CD4-positive, alpha-beta T cell treated with Interleukin-6 for 4 hours (primary cell): Measurements from ENCODE around the gene RPS15.
A peak's percentile ranks its signal among the peaks of the same experiment; 100 is the strongest.
"Not testable (repeated sequence)": the region's sequence is repeated elsewhere in the genome, so short reads cannot be mapped to it uniquely, and the experiment has no call there.

Source experiments
- DNase-seq: peaks from one replicate; pipeline ENCODE4 v3.0.0-alpha.2; 2020; ENCODE audit warnings: mixed read lengths

RPS15 gene

GRCh38 chr19:1471010-1471514 is 32.9 kb downstream of the RPS15 start:
- peak; percentile 40 for DNase-seq

DNA sequence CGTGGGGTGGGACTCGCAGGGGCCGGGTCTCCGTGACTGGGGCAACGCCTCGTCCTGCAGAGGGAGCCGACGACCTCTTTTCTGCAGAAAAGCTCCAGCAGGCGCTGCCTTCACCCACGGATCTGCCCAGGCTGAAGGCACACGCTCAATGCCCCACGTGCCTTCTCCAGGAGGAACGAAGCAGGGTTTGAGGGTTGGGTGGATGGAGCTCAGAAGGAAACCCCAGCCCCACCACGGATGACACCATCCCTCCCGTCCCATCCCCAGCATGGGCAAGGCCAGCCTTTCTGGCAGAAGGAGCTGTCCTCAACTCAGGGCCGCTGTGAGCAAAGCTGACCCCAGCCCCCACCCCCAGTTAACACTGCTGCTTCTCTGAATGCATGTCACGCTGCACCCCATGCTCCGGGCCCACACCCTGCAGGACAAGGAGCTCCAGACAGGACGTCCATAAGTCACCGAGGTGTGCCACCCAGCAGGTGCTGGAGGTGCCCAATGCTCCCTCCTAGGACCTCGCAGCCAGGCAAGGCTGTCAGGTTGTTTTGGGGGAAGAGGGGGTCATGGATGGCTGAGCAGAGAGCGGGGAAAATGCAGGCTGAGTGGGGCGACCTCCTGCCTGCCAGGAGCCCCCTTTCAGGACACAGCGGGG is 33.4 kb downstream of the RPS15 start:
- DNase-seq = peak; percentile 48

DNA sequence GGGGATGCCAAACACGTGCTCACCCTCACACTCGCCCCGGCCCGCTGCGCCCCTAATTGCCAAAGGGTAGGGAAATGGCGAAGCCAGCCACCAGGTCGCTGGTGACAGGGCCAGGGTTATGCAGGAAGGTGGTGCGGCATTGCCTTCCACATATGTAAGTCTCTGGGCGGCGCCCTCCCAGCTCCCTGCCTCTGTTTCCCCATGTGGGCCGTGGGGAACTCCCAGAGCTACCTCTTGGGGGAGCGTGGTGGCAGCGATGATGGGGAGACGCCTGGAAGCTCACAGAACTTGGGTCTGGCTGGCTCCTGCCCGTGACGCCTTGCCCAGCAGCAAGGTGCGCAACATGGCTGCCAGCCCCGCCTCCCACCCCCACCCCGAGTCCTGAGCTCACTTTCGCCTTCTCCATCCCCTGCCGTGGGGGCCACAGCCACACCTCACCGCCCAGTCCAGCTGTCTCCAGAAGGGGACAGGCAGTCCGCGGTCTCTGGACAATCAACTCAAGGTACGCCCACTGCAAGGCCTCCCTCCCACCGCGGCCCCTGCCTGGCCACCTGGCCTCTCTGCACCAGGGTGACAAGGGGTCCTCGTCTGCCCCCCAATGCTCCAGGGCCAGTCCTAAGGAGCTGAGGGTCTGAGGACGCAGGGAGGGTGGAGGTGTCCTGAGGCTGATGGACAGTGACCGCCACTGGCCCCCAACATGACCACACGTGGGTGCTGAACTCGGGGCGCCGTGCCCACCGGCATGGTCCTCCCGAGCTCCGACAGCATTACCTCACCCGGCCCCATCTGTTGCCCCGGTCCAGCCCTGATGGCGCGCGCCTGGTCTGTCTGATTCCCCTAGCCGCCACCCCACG is 34.3 kb downstream of the RPS15 start:
- no peak for DNase-seq

- no peak for DNase-seq
Observed at GRCh38 chr19:1473085-1473851, 35.1 kb downstream of the RPS15 start.

GRCh38 chr19:1474011-1474764 is 36.0 kb downstream of the RPS15 start:
- DNase-seq = no peak

- DNase-seq = no peak
Observed at GRCh38 chr19:1474765-1475351, 36.7 kb downstream of the RPS15 start.

DNA sequence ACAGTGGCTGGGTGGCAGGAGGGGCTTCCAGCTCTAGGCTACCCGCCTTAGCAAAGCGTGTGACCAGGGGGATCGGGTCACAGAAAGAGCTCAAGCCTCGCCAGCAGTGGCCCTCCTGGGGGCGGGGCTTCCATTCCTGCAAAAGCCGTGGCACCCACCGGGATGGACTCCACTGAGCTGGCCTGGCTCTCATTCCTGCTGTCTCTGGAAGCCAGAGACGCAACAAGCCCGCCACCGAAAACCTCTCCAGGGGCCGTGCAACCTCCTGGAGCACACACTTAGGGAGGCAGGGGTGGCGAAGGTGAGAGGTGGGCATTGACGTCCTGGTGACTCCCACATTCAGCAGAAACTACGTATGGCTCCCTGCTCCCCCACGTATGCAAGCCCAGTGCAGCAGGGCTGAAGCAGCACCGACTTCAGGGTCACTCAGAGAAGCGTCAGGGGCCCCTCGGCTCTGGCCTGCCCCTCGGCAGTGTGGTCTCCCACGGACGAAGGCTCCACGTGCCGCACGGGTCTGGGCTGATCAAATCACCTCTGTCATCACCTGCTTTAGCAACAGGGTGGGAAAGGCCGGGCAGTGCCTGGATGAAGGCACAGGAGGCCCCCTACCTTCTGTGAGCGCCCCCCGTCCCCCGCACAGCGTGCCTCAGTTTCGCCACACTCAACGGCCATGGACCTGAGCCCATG is 37.7 kb downstream of the RPS15 start:
- DNase-seq = no peak

- DNase-seq = not testable (repeated sequence)
Observed at GRCh38 chr19:1477056-1477455, 38.9 kb downstream of the RPS15 start.

GRCh38 chr19:1478934-1479707 is 40.9 kb downstream of the RPS15 start, which contains the start of gene C19orf25:
Gene C19orf25, minus strand, starts transcription at chr19:1479215. Its CDS starts 312 bp downstream, at chr19:1478903.
- DNase-seq = peak; percentile 94

GRCh38 chr19:1481224-1481892 is 43.2 kb downstream of the RPS15 start:
- no peak for DNase-seq

DNA sequence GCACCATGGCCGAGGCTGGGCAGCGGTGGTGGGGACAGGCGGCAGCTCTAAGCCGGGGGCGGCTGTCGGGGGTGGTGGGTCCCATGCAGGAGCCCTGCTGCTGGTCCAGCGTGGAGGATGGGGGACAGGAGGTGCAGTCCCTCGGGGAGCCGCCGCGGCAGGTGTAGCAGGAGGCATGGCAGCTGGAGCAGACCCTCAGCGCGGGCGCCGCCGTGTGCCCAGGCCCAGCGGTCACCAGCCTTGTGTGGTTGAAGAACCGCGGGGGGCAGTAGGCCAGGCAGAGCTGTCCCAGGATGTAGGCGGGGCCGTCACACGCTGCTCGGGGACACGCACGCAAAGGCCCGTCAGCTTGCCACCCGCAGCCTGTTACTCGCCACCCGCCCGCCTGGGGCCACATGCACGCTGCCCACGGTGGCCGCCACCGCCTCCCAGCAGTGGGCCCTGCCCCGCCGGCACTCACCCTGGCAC is 43.7 kb downstream of the RPS15 start:
- DNase-seq = no peak

GRCh38 chr19:1482361-1483130 is 44.4 kb downstream of the RPS15 start:
- no peak for DNase-seq

GRCh38 chr19:1483131-1483978 is 45.2 kb downstream of the RPS15 start:
- DNase-seq = no peak

DNA sequence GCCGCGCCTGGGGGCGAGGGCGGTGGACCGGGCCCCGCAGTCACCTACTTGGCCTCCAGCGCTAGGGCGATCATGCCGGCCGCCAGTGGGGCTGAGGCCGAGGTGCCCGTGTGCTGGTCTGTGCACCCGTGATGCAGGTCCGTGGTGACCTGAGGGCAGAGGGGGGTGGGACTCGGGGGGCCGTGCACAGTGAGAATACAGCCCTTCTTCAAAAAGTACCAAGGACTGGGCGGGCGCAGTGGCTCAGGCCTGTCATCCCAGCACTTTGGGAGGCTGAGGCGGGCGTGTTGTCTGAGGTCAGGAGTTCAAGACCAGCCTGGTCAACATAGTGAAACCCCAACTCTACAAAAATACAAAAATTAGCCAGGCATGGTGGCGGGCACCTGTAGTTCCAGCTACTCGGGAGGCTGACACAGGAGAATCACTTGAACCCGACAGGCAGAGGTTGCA is 45.8 kb downstream of the RPS15 start:
- DNase-seq = no peak

DNA sequence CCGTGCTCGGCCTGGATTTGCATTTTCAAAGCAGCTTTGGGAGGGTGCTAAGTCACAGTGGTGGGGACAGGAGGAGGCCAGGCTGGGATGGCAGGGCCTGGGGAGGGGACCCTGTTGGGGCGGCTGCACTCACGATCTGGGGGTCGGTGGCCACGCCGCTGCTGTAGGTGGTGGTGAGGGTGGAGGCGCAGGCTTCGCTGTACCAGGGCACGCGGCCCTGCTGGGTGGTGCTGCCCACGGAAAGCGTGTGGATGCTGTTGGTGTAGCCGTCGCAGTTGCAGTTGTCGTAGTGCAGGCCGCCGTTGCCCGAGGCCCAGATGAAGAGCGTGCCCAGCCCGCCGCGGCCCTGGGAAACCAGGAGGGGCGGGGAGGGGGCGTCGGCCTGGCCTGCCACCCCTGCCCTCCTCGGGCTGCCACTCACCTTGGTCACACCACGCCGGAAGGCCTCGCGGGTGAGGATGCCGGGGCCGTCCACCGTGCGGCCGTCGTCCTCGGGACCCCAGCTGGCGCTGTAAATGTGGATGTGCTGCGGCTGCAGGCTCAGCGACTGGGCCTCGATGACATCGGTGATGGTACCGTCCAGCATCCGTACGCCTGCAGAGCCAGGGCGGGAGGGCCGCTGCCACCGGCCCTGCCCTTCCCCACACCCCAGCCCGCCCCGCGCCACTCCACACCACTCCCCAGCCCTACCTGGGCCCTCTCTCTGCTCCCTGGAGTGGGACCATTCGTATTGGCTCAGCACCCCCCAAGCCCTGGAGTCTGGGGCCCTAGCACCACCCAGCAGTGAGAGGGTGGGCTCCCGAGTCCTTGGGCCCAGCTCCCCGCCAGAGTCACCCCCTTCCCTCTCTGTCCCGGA is 48.8 kb downstream of the RPS15 start:
- no peak for DNase-seq

GRCh38 chr19:1487576-1488281 is 49.5 kb downstream of the RPS15 start:
- DNase-seq = no peak

- no peak for DNase-seq
Observed at GRCh38 chr19:1488282-1488601, 50.0 kb downstream of the RPS15 start.
